Measurements from ENCODE around the gene ARFIP2. TPM values are rescaled to one million over a fixed set of nuclear protein-coding genes. Genes with fewer than 3 reads are reported as not detected.

Gene ARFIP2
- total and polyA plus RNA-seq, 2 of the 8 experiments (the other 6 are each of a cell fraction or from before 2014, with no cell fraction given), result 48.3 to 48.7 TPM

GRCh38 chr11:6488821-6489220, 7.7 kb upstream of the ARFIP2 start (continued):
- no peak for TF ChIP-seq CHD7 (IDR thresholded peaks at IDR 0.05; ENCODE audit: insufficient replicate concordance, low read length)
- no peak for TF ChIP-seq ATF2 (IDR thresholded peaks at IDR 0.05; ENCODE audit: low read length)
- no peak for TF ChIP-seq KDM4A (IDR thresholded peaks at IDR 0.05; ENCODE audit: low read depth, low read length, severe bottlenecking)
- TF ChIP-seq HDAC6 (IDR thresholded peaks at IDR 0.05; ENCODE audit: low read depth, low read length), result no peak
- no peak for TF ChIP-seq HDAC2 (IDR thresholded peaks at IDR 0.05; ENCODE audit: borderline replicate concordance in 1 of 2, low read depth in 2 of 2, low read length in 2 of 2)
- TF ChIP-seq, protein P1, sequence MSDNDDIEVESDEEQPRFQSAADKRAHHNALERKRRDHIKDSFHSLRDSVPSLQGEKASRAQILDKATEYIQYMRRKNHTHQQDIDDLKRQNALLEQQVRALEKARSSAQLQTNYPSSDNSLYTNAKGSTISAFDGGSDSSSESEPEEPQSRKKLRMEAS (IDR thresholded peaks at IDR 0.05), result no peak
